SW 1271 (cell line): ENCODE measurements around the gene DDX28.
"Not testable (repeated sequence)": the region's sequence is repeated elsewhere in the genome, so short reads cannot be mapped to it uniquely, and the experiment has no call there.

ENCODE experiments used
- DNase-seq, 2 experiments: peaks; one replicate each; lab custom pipeline; 2025; lab: John Stamatoyannopoulos, UW

The DDX28 gene

GRCh38 chr16:67994040-67994408 lies 29.0 kb downstream of the DDX28 start:
- not testable (repeated sequence) for DNase-seq

GRCh38 chr16:67993207-67994039 lies 29.6 kb downstream of the DDX28 start:
- peak in 1 of 2 experiments; percentile 57 for DNase-seq

GRCh38 chr16:67992661-67993206 lies 30.3 kb downstream of the DDX28 start:
- no peak for DNase-seq

GRCh38 chr16:67990018-67990386 lies 33.0 kb downstream of the DDX28 start:
- DNase-seq: no peak

GRCh38 chr16:67989322-67990017 lies 33.6 kb downstream of the DDX28 start:
- DNase-seq: no peak

- DNase-seq: no peak
Observed at GRCh38 chr16:67988675-67989074, 34.4 kb downstream of the DDX28 start.

- DNase-seq: no peak
Observed at GRCh38 chr16:67987460-67988160, 35.4 kb downstream of the DDX28 start.

GRCh38 chr16:67986949-67987348 lies 36.1 kb downstream of the DDX28 start:
- no peak for DNase-seq

GRCh38 chr16:67982011-67982696 lies 40.9 kb downstream of the DDX28 start:
- no peak for DNase-seq

GRCh38 chr16:67979955-67980678 lies 42.9 kb downstream of the DDX28 start, which contains the start of gene DPEP3:
TSS of gene DPEP3 (minus strand) at chr16:67980499. CDS start at chr16:67980380, 119 bp downstream.
- DNase-seq: no peak

- DNase-seq: no peak
Observed at GRCh38 chr16:67977469-67978227, 45.4 kb downstream of the DDX28 start.

GRCh38 chr16:67977005-67977404 lies 46.0 kb downstream of the DDX28 start:
- DNase-seq: no peak

GRCh38 chr16:67976205-67976604 lies 46.8 kb downstream of the DDX28 start:
- DNase-seq: no peak

- no peak for DNase-seq
Observed at GRCh38 chr16:67975321-67976105, 47.5 kb downstream of the DDX28 start.

- not testable (repeated sequence) for DNase-seq
Observed at GRCh38 chr16:67972285-67972684, 50.7 kb downstream of the DDX28 start.

- no peak for DNase-seq
Observed at GRCh38 chr16:67971111-67971510, 51.9 kb downstream of the DDX28 start.
